G401 (cell line): ENCODE data around the gene EP400. TPM values are rescaled to one million over a fixed set of nuclear protein-coding genes. Genes with fewer than 3 reads are reported as not detected.
A peak's percentile ranks its signal among the peaks of the same experiment; 100 is the strongest.
"Not testable (repeated sequence)": the region's sequence is repeated elsewhere in the genome, so short reads cannot be mapped to it uniquely, and the experiment has no call there.

ENCODE experiments used
- DNase-seq: peaks from one replicate; pipeline ENCODE4 v3.0.0-alpha.2; 2015; ENCODE audit warnings: low spot score
- in situ Hi-C: cut with HindIII; loops from 2 replicates; pipeline ENCODE4 v1.10.0; 2016; ENCODE audit warnings: low sequenced_read_pairs, mixed read lengths
- total RNA-seq: library from RNA; depleted of rRNA; stranded (reverse); fragments of >200 nt; shearing (Covaris generic); gene quantifications from 2 replicates; pipeline ENCODE4 v1.2.3, GENCODE V29; 2014

Gene EP400
- total RNA-seq, 1 experiment from 2014 or later, result 5.5 TPM

DNA sequence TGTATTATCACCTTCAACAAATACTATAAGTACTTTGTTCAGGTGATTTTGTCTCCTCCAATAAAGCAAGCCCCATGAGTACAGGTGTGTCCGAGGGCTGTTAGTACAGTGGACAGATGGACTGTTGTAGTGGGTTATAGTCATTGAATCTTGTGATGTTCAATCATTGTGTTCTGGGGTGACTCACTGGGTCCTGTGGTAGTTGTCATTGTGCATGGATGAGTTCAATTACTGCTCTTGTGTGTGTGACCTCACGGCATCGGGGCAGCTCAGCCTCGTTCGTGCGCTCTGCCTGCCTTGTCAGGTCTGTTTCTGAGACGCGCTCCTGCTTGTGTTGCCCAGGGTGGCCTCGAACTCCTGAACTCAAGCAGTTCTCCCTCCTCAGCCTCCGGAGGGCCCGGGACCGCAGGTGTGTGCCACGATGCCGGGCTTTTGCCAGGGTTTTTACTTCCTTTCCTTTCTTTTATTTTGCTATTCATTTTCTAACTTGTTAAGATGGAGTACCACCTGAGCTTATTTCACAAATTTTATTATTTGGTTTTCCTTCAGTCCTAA is 122.2 kb downstream of the EP400 start:
- DNase-seq, result no peak
- in situ Hi-C loops, result no loop called here

DNA sequence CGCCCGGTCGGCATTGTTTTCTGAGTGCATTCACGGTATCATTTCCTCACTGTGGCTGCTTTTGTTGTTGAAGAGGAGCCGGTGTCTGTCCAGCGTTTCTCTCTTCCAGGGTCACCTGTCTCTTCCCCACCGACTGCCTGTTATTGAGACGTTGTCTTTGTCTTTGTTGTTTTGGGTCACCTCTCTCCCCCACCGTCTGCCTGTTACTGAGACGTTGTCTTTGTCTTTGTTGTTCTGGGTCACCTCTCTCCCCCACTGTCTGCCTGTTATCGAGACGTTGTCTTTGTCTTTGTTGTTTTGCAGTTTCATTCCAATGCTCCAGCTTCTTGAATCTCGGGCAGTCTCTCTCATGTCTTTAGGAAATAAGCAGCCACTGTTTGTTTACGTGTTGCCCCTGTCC is 124.5 kb downstream of the EP400 start:
- in situ Hi-C loops, result no loop called here
- no peak for DNase-seq

DNA sequence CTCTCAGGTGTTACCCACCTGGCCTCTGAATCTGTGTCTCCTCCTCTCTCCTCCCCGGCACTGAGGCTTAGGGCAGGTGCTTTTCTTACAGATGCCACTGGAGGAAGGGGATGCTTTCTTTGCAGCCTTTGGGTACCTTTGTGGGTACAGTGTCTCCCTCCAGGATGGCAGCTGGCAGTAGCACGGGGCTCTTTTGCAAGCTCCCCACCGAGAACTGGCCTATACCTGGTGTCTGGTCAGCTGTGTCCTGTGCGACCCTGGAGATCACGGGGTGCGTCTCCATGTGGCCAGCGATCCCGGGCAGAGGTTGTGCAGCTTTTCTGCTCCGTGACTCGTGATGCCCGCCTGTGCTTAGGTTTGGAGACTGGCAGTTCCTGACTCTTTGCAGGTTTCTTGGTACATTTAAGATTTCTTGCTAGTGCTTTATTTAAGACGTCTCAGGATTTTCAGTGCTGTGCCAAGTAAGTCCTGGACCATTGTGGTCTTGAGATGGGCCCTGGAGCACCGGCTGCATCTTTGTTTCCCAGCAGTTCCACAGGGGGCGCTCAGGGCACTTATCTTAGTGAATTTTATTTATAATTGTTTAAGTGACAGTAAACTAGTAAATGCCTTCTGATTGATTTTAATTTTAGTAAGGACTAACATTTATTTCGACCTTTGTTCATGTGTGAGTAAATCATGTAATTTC is 125.4 kb downstream of the EP400 start:
- DNase-seq, result no peak
- in situ Hi-C loops, result no loop called here

DNA sequence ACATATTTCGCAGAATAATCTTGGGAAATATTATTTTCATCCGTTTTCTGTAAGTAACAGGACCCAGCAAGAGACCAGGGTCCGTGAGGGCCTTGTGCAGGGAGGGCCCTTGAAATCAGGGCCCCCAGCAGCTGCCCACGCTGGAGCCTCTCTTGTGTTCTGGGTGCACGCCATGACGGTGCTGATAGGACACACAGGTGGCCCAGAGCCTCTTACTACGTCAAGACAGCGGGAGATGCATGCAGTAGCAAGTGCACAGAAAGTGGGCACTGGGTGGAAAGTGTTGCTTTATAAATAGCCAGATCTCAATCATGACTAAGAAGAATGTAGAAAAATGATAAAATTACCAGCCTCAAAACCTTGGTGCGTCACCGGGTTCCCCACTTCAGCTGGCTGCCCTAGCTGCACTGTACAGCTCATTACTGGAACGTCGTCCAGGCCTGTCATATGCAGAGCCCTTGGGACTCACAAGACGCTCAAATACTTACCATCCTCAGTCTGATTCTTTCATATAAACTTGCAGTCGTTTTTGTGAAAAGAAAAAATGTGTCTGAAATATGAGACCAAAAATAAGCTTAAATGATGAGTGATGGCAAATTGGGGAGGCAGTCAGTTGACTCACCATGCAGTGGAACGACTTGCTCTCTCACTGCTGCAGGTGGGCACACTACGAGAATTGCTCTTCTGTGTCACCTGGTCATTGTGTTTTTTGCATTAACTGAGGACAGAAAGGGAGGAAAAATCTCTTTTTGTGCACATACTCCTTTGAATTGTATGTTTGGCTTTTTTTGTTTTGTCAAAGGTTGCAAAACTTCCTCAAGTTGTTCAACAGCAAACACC is 126.2 kb downstream of the EP400 start:
- no peak for DNase-seq
- in situ Hi-C loops, result no loop called here

DNA sequence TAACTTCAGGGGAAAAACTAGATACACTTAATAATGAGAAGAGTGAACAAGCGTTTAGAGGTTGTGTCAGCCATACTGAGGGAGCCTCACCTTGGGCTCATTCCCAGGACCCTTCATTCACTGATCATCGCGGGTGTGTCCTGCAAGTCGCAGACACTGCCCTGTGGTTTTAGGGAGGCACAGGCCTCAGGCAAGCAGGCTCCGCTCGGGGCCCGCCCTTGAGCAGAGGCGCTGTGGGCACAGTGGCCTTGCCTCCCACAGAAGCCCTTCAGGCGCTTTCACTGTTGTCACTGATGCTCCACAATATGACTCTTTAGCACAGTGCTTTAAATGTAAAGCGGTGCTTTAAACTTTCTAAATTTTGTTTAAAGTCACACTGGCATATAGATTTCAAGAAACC is 127.0 kb downstream of the EP400 start:
- in situ Hi-C loops, result no loop called here
- no peak for DNase-seq

DNA sequence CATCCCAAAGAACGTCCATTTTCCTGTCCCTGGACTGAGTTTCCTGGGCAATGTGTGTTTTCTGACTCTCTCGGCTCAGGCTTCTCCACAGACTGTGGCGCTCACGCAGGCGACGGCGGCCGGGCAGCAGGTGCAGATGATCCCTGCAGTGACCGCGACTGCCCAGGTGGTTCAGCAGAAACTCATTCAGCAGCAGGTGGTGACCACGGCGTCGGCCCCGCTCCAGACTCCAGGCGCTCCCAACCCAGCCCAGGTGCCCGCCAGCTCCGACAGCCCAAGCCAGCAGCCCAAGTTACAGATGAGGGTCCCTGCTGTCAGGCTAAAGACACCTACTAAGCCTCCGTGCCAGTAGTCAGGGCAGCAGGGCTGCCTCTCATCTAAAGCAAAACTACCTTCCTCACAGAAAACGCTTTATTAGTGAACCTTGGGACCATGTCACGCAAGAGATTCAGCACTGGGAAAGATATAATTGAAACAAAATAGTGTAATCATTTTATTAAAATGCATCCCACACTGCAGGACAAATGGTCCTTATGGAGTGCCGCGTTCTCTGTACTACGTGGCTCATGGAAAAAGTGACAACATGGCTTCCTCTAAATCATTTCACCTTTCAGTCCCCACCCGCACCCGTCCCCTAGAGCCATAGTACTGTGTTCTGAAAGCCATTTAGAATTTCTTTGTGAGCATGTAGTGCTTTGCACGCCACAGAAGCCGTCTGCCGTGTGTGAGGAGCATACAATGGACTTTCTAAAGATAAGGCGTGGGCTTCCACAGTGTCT is 127.8 kb downstream of the EP400 start:
- peak; percentile 20 for DNase-seq
- in situ Hi-C loops, result no loop called here

DNA sequence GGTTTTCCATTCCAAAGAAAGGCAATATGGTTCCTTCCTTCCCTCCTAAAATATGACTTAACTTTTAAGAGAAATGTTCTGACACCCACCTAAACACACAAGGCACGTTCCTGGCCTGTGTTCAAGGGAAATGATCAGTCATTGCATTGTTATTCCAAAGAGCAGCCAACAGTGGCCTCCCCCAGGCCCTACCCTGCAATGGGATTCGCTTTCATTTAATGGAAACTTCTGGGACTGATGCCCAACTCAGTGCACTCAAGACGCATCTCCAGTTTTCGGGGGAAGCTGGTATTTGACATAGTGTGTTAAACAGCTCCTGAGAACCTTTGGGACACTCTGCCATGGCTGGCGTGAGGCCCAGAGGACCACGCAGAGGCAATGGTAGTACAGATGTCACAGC is 128.4 kb downstream of the EP400 start:
- in situ Hi-C loops, result no loop called here
- DNase-seq, result no peak

DNA sequence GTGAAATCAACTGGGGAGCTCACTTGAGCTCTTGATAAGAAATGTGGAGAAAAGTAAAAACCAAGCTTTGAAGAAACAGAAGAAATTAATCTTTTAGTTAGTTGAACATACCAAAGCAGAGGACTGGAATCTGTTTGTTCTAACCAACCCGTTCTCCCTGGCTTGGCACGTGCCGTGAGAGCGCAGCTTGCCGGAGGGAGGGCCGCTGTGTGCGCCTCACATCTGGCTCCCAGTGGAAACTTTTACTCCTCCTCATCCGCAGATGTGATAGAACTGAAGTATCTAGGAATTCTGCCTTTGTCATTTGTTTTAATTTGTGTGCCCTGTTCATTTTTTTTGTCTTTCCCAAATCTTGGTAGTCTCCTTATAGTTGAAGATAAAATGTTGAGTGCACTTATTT is 129.5 kb downstream of the EP400 start:
- in situ Hi-C loops, result no loop called here
- no peak for DNase-seq

DNA sequence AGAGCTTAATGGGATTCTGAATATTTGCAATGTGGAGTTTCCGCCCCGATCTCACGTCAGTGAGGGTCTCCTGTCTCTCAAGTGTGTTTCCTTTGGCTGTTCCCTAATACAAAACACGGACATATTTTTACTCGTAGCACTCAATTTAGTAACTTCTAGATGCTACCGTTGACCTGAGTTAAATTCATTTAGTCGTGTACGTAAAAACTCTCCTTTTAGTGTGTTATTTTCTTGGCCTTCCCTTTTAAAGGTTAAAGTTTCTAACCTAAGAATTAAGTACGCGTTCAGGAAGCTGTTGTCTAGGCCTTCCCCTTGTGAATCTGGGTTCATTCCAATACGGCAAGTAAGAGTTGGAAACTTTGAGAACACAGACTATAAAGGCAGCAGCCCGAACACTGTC is 130.0 kb downstream of the EP400 start:
- in situ Hi-C loops, result no loop called here

DNA sequence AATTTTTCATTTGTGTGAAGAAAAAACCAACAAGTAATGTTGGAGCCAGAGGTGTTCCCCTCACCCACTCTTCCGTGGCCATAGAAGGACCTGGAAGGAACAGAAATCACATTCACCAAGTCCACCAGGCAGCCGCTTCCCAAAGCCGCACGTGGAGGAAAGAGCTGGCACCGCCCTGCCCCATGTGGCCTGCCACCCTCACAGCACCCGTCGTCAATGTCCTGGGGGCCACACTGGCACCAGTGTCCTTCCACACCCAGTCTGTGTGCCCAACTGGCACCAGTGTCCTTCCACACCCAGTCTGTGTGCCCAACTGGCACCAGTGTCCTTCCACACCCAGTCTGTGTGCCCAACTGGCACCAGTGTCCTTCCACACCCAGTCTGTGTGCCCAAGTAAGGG is 130.8 kb downstream of the EP400 start:
- DNase-seq, in situ Hi-C loops: not testable (repeated sequence)

More for the DNA sequence above, 130.0 kb downstream of the EP400 start:
- no peak for DNase-seq

DNA sequence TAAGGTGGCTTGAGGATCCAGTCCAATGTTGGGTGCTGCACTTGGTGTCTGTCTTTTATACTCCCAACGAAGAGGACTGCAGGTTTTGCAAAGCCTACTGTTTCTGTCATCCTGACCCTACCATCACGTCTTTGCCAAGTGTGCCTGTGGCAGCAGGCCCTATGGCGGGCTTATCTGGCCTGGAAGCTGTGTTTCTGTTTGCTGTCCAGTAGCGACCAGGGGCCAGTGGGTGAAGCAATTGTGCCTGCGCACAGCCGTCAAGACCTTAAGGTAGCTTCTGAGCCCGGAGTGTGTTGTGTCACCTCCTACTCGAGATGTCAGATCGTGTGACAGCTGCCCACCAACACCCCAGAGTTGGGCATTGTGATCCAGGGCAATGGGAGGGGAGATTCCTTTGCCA is 131.7 kb downstream of the EP400 start:
- in situ Hi-C loops, result no loop called here
- no peak for DNase-seq

DNA sequence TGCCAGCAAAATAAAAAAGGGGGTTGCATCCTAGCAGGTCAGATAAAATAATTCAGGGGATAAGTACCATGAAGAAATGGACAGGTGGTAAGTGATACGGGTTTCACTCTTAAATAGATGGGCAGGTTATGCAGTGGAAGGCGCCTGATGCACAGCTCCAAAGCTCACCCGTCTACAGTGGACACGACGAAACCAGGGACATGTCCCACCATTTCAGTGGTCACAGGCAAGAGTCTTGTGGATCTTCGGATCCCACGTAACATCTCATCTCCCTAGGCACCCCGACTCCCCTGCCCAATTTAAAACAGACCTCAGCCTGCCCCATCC is 133.8 kb downstream of the EP400 start:
- DNase-seq, result no peak

DNA sequence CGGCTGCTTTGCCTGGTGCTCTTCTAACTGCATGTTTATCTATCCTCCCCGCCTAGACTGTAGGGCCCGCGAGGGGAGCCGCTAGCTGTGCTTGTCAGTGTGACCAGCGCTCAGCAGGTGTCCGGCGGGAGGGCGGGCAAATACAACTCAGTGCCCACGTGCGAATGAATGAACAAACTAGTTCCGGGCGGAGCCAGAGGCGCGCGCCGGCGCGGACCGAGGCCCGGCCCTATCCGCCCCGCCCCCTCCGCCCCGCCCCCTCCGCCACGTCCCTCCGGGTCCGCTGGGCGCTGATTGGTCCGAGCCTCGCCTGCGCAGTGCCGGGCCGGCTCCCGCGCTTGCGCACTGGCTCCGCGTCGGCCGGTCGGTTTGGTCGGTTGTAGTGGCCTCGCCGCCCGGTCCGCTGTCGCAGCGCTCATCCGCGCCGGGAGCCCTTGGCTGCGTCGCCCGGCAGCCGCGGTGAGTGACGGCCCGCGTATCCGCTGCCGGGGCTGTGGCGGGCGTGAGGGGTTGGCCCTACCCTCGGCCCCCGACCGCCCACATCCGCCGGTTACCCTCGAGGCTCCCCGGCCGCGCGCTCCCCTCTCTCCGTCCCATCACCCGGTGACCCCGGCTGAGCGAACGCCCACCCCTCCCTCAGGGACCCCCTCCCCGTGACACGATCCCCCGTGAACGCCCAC is 134.3 kb downstream of the EP400 start:
- in situ Hi-C loops, result no loop called here
- peak; percentile 89 for DNase-seq

More for the DNA sequence above, 133.8 kb downstream of the EP400 start:
- in situ Hi-C loops, result no loop called here

DNA sequence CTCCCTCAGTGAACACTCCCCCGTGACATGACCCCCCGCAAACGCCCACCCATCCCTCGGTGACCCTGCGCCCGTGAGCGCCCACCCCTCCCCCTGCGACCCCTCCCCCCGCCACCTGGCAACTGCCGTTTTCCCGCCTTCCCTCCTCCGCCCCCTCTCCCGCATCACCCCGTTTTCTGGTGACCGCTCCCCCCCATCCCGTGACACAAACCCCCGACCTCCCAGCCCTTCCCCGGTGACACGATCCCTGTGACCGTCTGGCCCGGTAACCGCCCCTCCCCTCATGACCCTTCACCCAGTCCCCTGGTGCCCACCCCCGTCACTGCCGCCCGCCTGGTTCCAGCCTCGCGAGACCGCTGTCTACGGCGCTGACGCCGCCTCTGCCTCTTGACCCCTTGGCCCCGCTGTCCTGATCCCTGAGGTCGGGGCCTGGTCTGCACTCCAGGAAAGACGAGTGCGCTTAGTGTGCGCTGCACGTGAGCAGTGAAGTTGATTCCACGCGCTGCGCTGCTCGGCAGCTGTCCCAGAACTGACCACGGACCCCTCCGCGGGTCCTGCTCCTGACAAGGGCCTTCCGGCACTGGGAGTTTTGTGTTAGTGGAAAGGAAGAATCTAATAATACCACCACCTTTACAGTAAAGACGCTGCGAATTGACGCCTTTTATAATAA is 135.0 kb downstream of the EP400 start:
- peak; percentile 13 for DNase-seq
- in situ Hi-C loops, result no loop called here

DNA sequence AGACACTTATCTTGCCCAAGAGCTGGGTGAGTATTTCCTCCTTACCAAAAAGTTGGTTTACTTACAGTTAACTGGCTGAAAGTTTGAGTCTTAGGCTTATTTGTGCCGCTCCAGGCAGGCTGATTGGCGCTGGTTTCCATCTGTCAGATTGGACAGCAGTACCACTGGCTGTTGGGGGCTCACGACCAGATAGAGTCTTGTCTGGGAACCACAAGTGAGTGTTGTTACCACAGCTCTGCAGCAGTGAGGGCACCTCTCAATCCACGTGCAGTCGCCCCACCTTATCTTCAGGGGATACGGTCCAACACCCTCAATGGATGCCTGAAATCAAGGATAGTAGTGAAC is 135.5 kb downstream of the EP400 start:
- peak; percentile 19 for DNase-seq
- in situ Hi-C loops, result no loop called here

DNA sequence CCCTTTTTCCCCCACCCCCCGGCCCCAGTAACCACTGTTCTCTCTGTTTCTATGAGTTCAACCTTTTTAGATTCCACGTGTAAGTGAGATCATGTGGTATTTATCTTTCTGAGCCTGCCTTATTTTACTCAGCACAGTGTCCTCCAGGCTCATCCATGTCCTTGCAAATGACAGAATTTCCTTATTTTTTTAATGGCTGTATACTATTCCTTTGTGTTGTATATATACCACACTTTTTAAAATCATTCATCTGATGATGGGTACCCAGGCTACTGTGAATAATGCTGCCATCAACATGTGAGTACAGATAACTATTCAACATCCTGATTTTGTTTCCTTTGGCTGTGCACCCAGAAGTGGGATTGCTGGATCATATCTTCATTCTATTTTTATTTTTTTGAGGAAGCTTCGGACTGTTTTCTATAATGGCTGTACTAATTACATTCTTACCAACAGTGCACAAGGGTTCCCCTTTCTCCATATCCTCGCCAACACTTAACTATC is 139.7 kb downstream of the EP400 start:
- DNase-seq, result no peak
- in situ Hi-C loops, result no loop called here

DNA sequence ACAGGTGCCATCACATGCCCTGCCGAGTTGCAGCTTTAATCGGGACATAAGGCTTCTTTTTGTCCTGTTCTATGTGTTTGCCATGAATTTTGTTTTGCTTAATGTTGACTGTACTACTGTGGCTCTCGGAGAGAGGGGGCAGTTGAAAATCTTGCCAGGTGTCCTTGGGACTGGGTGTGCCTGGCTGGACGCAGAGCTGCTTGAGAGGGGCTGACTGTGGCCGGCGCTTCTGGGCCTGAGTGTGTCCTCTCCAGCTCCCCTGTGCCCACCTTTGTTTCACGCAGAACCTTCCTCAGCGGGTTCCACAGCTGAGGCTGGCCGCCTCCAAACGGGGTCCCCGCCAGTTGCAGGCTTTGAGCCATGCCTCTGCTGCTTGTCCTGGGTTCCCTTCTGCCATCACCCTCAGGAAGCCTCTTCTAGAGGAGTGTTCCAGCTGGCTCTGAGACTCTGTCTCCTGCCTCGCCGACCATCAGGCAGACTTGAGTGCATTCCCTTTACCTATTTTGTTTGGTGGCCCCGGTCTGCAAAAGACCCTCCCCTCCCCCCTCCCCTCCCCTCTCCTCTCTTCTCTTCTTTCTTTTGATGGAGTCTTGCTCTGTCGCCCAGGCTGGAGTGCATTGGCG is 144.6 kb downstream of the EP400 start:
- DNase-seq, result peak; percentile 62
- in situ Hi-C loops, result no loop called here
